ENCODE measurements around the gene PCLAF. TPM values are rescaled to one million over a fixed set of nuclear protein-coding genes. Genes with fewer than 3 reads are reported as not detected.

PCLAF gene
- total and polyA plus RNA-seq, 2 of the 13 experiments (the other 11 are each of a cell fraction or from before 2014, with no cell fraction given), result 98.6 to 98.9 TPM

DNA sequence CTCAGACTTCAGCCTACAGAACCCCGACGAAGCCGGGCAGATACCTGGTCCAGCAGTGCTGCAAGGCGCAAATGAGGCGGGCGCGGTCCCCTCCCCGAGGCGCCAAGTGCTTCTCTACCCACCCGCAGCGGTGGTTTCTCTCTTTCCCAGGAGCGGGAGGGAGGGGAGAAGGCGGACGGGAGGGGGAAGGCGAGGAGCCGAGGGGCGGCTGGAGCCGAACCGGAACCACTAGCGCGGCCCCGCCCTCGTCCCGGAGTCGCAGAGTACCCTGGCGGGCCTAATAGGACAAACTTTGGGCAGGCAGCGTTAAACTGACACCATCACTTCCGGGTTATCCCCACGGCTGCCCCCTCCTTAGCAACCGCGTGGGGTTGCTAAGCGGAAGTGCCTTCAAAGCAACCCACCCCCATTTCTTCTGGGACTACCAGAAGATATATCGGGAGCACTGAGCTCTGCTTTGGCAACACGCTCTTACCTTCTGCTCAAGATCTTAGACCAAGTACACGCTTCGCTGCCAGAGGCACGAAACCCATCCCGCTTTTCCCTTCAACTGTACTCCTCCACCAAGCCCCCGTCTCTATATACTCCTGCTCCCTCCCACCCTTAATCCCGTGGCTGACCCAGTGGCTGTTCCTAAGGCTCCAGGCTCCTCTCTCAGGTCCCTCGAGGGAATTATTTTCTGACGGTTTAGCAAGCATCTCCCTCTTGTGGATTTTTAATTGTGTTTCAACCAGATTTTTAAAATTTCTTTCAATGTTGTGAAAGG is 25.1 kb downstream of the PCLAF start, which contains the start of gene CSNK1G1 (continued):
- TF ChIP-seq SOX13 (IDR thresholded peaks at IDR 0.05), result no peak
- TF ChIP-seq SOX13 (CRISPR knock-in tag; conservative IDR thresholded peaks at IDR 0.05 in 1 of 2, IDR thresholded peaks at IDR 0.05 in 1 of 2), result peak in 1 of 2 experiments; percentile 13; a peak in 1 of 4 replicates
- TF ChIP-seq GATAD1 (CRISPR knock-in tag; IDR thresholded peaks at IDR 0.05), result peak; percentile 86
- no peak for TF ChIP-seq ZNF572 (CRISPR knock-in tag; IDR thresholded peaks at IDR 0.05)
- TF ChIP-seq SMAD3 (CRISPR knock-in tag; IDR thresholded peaks at IDR 0.05), result 0 out of 2 replicates have a peak, but pooled peaks have one; percentile 33
- TF ChIP-seq, protein P1, sequence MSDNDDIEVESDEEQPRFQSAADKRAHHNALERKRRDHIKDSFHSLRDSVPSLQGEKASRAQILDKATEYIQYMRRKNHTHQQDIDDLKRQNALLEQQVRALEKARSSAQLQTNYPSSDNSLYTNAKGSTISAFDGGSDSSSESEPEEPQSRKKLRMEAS (IDR thresholded peaks at IDR 0.05), result peak; percentile 53
- peak; percentile 17 for TF ChIP-seq XRCC5 (optimal IDR thresholded peaks at IDR 0.05; ENCODE audit: low read length)
- TF ChIP-seq HNRNPLL (IDR thresholded peaks at IDR 0.05; ENCODE audit: low read depth, low read length, poor library complexity, severe bottlenecking), result peak; percentile 40
- TF ChIP-seq ARNT (IDR thresholded peaks at IDR 0.05), result no peak
- peak; percentile 86 for TF ChIP-seq KMT2B (CRISPR knock-in tag; IDR thresholded peaks at IDR 0.05)
- TF ChIP-seq MXI1 (IDR thresholded peaks at IDR 0.05; ENCODE audit: borderline replicate concordance, low read depth, low read length), result peak; percentile 93; the same call in 2 of the 3 replicates
- no peak for TF ChIP-seq ZNF34 (CRISPR knock-in tag; IDR thresholded peaks at IDR 0.05; ENCODE audit: borderline replicate concordance)
- peak; percentile 48; the same call in 1 of the 2 replicates for TF ChIP-seq NRL (CRISPR knock-in tag; IDR thresholded peaks at IDR 0.05; ENCODE audit: borderline replicate concordance)
- TF ChIP-seq, protein P2, sequence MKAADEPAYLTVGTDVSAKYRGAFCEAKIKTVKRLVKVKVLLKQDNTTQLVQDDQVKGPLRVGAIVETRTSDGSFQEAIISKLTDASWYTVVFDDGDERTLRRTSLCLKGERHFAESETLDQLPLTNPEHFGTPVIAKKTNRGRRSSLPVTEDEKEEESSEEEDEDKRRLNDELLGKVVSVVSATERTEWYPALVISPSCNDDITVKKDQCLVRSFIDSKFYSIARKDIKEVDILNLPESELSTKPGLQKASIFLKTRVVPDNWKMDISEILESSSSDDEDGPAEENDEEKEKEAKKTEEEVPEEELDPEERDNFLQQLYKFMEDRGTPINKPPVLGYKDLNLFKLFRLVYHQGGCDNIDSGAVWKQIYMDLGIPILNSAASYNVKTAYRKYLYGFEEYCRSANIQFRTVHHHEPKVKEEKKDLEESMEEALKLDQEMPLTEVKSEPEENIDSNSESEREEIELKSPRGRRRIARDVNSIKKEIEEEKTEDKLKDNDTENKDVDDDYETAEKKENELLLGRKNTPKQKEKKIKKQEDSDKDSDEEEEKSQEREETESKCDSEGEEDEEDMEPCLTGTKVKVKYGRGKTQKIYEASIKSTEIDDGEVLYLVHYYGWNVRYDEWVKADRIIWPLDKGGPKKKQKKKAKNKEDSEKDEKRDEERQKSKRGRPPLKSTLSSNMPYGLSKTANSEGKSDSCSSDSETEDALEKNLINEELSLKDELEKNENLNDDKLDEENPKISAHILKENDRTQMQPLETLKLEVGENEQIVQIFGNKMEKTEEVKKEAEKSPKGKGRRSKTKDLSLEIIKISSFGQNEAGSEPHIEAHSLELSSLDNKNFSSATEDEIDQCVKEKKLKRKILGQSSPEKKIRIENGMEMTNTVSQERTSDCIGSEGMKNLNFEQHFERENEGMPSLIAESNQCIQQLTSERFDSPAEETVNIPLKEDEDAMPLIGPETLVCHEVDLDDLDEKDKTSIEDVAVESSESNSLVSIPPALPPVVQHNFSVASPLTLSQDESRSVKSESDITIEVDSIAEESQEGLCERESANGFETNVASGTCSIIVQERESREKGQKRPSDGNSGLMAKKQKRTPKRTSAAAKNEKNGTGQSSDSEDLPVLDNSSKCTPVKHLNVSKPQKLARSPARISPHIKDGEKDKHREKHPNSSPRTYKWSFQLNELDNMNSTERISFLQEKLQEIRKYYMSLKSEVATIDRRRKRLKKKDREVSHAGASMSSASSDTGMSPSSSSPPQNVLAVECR (CRISPR knock-in tag; IDR thresholded peaks at IDR 0.05; ENCODE audit: borderline replicate concordance), result peak; percentile 97
- TF ChIP-seq, protein P3, sequence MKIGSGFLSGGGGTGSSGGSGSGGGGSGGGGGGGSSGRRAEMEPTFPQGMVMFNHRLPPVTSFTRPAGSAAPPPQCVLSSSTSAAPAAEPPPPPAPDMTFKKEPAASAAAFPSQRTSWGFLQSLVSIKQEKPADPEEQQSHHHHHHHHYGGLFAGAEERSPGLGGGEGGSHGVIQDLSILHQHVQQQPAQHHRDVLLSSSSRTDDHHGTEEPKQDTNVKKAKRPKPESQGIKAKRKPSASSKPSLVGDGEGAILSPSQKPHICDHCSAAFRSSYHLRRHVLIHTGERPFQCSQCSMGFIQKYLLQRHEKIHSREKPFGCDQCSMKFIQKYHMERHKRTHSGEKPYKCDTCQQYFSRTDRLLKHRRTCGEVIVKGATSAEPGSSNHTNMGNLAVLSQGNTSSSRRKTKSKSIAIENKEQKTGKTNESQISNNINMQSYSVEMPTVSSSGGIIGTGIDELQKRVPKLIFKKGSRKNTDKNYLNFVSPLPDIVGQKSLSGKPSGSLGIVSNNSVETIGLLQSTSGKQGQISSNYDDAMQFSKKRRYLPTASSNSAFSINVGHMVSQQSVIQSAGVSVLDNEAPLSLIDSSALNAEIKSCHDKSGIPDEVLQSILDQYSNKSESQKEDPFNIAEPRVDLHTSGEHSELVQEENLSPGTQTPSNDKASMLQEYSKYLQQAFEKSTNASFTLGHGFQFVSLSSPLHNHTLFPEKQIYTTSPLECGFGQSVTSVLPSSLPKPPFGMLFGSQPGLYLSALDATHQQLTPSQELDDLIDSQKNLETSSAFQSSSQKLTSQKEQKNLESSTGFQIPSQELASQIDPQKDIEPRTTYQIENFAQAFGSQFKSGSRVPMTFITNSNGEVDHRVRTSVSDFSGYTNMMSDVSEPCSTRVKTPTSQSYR (CRISPR knock-in tag; IDR thresholded peaks at IDR 0.05; ENCODE audit: borderline replicate concordance), result peak; percentile 65; the same call in 1 of the 2 replicates
- TF ChIP-seq EZH2 (conservative IDR thresholded peaks at IDR 0.05; ENCODE audit: low read depth, low read length), result no peak
- TF ChIP-seq POLR2G (IDR thresholded peaks at IDR 0.05; ENCODE audit: low read depth, low read length), result peak; percentile 78
- 0 out of 2 replicates have a peak, but pooled peaks have one; percentile 21 for TF ChIP-seq HIVEP1 (CRISPR knock-in tag; IDR thresholded peaks at IDR 0.05)
- TF ChIP-seq ATAD3A (CRISPR knock-in tag; IDR thresholded peaks at IDR 0.05), result no peak
- peak; percentile 94 for TF ChIP-seq ZNF263 (CRISPR knock-in tag; IDR thresholded peaks at IDR 0.05)
- peak; percentile 88 for TF ChIP-seq PHF20 (CRISPR knock-in tag; IDR thresholded peaks at IDR 0.05)
- TF ChIP-seq, protein P4, sequence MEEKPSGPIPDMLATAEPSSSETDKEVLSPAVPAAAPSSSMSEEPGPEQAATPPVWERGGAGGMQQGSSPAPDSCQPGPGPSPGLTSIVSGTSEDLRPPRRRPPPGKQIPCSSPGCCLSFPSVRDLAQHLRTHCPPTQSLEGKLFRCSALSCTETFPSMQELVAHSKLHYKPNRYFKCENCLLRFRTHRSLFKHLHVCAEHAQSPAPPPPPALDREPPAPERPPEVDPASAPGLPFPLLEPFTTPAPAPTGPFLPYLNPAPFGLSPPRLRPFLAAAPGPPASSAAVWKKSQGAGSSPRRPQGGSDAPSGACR (CRISPR knock-in tag; IDR thresholded peaks at IDR 0.05), result 0 out of 2 replicates have a peak, but pooled peaks have one; percentile 36

All from HepG2 (cell line).